ENCODE measurements around the gene AATF.

DNA sequence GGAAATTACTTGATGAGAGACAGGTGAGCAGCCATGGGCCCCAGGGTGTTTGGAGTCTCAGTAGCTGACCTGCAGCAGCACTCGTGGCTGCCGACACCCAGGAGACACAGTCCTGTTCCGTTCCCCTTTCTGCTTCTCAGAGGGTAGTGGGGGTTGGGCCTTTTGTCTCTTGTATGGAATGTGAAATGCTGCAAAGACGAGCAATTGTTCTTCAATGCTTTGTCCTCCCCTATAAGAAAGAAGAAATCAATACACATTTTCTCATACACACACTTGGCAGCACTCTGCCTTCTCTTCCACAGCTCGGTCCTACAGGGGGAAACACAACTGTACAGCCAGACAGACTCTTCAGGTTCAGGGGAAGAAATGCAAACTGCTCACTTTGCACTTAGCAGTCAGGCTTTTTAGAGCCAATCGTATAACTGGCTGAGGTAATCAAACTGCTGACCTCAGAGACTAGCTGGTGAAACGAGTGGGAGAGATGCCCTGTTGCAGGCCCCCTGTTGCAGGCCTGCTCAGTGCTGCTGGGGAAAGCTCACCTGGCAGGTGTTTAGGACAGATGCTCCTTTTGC, 96.7 kb downstream of the AATF start:
- TF ChIP-seq SRF (IDR thresholded peaks at IDR 0.05; ENCODE audit: low read depth, low read length) (no peak), POLR2AphosphoS5 (IDR thresholded peaks at IDR 0.05; ENCODE audit: low read depth, low read length) (no peak), JUND (IDR thresholded peaks at IDR 0.05; ENCODE audit: low read length) (no peak), MAX (IDR thresholded peaks at IDR 0.05) (no peak), CTCF (IDR thresholded peaks at IDR 0.05; ENCODE audit: control extremely low read depth in 1 of 3, insufficient read depth in 1 of 3, low read depth in 1 of 3, low read length in 3 of 3) (no peak), CEBPB (IDR thresholded peaks at IDR 0.05; ENCODE audit: low read depth, low read length) (no peak), EP300 (IDR thresholded peaks at IDR 0.05; ENCODE audit: borderline replicate concordance in 1 of 2, low read depth in 2 of 2, low read length in 2 of 2) (no peak), TAF1 (IDR thresholded peaks at IDR 0.05; ENCODE audit: low read depth, low read length) (no peak), PHF8 (conservative IDR thresholded peaks at IDR 0.05; ENCODE audit: low read depth, low read length) (no peak), YY1 (IDR thresholded peaks at IDR 0.05; ENCODE audit: low read depth, low read length) (no peak), RBBP5 (IDR thresholded peaks at IDR 0.05; ENCODE audit: borderline replicate concordance, low read depth, low read length) (no peak), CREB1 (IDR thresholded peaks at IDR 0.05) (no peak), RNF2 (IDR thresholded peaks at IDR 0.05; ENCODE audit: borderline replicate concordance, low read depth, low read length, missing control alignments, poor library complexity, severe bottlenecking) (no peak)
- TF ChIP-seq, protein P1, sequence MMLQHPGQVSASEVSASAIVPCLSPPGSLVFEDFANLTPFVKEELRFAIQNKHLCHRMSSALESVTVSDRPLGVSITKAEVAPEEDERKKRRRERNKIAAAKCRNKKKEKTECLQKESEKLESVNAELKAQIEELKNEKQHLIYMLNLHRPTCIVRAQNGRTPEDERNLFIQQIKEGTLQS (IDR thresholded peaks at IDR 0.05; ENCODE audit: insufficient read depth, low read depth, low read length): no peak

Measured in H1 (cell line).